LNCAP (cell line): Measurements from ENCODE around the gene SORCS1.

ENCODE experiments used
- TF ChIP-seq, protein P1 (sequence below): fragments of 450-650 bp; IDR thresholded peaks from 2 replicates; pipeline ENCODE4 v1.5.1; 2017; ENCODE audit warnings: mild to moderate bottlenecking

Gene SORCS1

GRCh38 chr10:106716381-106716780 is 448.1 kb downstream of the SORCS1 start:
- TF ChIP-seq, protein P1, sequence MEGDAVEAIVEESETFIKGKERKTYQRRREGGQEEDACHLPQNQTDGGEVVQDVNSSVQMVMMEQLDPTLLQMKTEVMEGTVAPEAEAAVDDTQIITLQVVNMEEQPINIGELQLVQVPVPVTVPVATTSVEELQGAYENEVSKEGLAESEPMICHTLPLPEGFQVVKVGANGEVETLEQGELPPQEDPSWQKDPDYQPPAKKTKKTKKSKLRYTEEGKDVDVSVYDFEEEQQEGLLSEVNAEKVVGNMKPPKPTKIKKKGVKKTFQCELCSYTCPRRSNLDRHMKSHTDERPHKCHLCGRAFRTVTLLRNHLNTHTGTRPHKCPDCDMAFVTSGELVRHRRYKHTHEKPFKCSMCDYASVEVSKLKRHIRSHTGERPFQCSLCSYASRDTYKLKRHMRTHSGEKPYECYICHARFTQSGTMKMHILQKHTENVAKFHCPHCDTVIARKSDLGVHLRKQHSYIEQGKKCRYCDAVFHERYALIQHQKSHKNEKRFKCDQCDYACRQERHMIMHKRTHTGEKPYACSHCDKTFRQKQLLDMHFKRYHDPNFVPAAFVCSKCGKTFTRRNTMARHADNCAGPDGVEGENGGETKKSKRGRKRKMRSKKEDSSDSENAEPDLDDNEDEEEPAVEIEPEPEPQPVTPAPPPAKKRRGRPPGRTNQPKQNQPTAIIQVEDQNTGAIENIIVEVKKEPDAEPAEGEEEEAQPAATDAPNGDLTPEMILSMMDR = no peak

DNA sequence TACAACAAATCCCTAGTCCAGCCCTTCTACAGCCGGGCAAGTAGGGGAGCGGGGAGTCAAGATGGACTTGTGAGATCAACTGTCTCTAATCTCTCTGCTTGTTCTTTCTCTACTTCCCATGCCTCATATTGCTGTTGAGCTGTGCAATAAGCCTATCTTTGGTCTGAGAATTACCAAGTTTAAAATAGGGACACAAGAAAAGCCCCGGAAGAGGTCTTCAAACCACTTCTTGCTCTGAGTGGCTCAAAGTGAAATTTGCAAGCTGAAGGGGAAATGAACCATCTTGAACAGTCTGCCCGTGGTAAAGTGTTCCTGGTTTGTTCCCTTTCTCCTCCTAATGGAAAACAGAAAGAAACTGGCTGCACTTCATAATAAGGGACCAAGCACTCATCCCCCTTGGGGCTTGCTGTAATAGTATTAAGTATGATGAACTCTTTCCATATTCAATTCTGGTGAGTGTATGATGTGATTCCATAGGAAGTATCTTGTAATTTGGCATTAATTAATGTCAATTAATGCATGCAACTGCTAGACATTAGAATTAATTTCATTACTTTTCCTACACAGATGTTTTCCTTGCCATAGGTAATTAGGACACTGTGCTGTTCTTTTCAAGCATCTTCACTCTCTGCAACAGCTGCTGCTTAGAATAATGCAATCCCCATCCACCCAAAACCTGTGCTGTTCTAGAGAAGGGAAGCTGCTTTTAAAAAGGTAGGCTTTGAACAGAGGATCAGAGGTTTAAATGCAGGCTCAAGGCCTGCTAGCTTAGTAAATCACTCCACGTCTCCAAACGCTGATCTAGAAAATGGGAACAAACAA is 449.6 kb downstream of the SORCS1 start:
- TF ChIP-seq, protein P1 = no peak

- TF ChIP-seq, protein P1 = no peak
Measured at GRCh38 chr10:106713846-106714245, 450.7 kb downstream of the SORCS1 start.

GRCh38 chr10:106712988-106713387 is 451.5 kb downstream of the SORCS1 start:
- TF ChIP-seq, protein P1 = no peak

DNA sequence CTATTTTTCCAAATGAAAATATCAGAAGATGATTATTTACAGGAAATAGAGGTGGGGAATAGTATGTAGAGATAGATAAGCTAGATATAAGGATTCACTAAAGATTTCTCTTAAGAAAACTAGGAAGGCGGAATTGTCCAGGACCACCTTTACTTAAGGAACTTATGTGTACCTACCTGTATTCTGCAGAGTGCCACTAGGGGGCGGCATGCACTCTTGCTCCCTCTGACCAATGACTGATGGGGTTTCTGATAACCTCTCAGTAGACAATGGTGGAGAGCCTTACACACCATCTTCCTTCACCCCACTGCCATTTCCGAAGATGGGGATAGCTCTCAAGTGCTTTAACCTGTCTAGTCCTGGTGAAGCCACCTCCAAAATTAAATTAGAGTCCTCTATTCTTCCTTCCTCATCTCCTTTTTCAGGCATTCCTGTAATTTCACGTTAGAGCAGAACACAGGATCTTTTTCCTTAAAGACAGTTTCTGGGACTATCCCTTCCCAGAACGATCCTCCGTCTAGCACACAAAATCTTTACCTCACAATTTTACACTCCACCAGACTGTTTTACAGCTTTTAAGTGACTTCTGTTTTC is 453.1 kb downstream of the SORCS1 start:
- TF ChIP-seq, protein P1 = peak; percentile 83

GRCh38 chr10:106708506-106708905 is 456.0 kb downstream of the SORCS1 start:
- TF ChIP-seq, protein P1 = no peak

DNA sequence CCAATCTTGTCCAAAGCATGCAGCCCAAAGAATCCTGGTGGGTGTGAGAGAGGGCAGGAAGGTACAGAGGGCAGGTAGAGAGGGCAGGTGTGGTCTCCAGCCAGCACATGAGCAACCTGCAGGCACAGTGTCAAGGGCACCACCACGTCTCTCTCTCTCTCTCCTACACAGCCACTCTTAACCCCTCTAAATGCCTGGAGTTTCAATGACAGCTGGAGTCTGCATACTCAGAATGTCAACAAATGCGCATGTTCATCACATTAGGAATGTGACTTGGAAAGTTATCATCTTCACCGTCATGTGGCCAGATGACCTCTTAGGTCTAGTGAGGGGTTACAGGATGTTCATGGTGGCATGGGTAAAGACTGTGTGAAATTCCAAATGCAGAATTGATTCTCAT is 456.8 kb downstream of the SORCS1 start:
- TF ChIP-seq, protein P1 = no peak
